GM12875 (cell line): ENCODE measurements around the gene GRIK2.

Source experiments
- H3K4me3 ChIP-seq: one replicate; pipeline ENCODE4 v1.5.1; 2011; ENCODE audit warnings: low read depth, low read length, control low read depth
- TF ChIP-seq, protein P1 (sequence below): IDR thresholded peaks from 2 replicates; pipeline ENCODE4 v1.5.1; 2011; ENCODE audit warnings: low read depth, mild to moderate bottlenecking, control low read depth, inconsistent platforms, low read length, moderate library complexity, borderline replicate concordance; ENCODE audit not compliant: insufficient read depth

Gene GRIK2

DNA sequence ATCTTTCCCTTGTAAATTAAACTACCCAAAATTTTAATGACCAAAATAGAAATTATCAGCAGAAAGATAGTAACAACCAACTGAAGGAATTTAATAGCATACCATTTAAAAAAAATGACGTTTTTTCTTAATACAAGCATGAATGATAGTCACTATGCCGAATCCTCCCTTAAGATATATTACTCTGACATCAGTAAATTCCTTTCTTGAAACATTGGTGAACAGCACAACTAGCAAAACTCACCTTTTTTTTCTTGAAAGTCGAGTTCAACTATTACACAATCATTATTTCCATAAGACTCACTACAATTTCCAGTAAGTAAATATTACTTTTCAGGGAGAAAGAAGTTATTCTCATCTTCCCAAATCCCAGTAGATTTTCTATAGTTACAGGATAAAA lies 433.2 kb downstream of the GRIK2 start:
- no peak overlapping the region for H3K4me3 ChIP-seq
- TF ChIP-seq, protein P1, sequence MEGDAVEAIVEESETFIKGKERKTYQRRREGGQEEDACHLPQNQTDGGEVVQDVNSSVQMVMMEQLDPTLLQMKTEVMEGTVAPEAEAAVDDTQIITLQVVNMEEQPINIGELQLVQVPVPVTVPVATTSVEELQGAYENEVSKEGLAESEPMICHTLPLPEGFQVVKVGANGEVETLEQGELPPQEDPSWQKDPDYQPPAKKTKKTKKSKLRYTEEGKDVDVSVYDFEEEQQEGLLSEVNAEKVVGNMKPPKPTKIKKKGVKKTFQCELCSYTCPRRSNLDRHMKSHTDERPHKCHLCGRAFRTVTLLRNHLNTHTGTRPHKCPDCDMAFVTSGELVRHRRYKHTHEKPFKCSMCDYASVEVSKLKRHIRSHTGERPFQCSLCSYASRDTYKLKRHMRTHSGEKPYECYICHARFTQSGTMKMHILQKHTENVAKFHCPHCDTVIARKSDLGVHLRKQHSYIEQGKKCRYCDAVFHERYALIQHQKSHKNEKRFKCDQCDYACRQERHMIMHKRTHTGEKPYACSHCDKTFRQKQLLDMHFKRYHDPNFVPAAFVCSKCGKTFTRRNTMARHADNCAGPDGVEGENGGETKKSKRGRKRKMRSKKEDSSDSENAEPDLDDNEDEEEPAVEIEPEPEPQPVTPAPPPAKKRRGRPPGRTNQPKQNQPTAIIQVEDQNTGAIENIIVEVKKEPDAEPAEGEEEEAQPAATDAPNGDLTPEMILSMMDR = no peak

DNA sequence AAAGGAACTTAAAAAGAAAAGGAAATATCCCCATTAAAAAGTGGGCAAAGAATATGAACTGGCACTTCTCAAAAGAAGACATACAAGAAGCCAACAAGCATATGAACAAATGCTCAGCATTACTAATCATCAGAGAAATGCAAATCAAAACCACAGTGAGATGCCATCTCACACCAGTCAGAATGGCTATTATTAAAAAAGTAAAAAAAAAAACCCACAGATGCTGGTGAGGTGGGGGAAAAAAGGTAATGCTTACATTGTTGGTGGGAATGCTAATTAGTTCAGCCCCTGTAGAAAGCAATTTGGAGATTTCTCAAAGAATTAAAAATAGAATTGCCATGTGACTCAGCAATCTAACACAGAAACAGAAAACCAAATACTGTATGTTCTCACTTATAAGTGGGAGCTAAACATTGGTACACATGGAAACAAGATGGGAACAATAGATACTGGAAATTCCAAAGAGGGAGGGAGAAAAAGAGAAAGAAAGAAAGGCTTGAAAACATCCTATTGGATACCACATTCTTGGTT lies 437.1 kb downstream of the GRIK2 start:
- TF ChIP-seq, protein P1 = no peak
- no peak overlapping the region for H3K4me3 ChIP-seq

- H3K4me3 ChIP-seq = no peak overlapping the region
- TF ChIP-seq, protein P1 = no peak
These were observed 438.9 kb downstream of the GRIK2 start for GRCh38 chr6:101832371-101832770.

DNA sequence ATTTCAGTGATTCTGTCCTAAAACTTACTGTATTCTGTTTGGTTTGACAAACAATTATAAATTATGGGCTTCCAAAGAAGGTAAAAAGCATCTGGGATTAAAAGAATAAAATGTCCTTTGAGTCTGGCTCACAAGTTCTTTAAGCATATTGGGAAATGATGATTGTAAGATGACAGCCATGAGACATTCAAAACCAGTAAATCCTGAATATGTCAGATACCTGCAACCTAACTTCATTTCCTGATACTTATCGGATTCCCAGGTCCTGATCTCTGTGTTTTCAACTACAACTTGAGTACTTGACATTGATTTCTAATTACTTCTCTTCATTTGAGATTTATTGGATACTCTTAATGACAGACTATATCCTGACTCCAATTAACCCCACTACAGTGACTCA lies 446.6 kb downstream of the GRIK2 start:
- TF ChIP-seq, protein P1 = no peak
- no peak overlapping the region for H3K4me3 ChIP-seq

DNA sequence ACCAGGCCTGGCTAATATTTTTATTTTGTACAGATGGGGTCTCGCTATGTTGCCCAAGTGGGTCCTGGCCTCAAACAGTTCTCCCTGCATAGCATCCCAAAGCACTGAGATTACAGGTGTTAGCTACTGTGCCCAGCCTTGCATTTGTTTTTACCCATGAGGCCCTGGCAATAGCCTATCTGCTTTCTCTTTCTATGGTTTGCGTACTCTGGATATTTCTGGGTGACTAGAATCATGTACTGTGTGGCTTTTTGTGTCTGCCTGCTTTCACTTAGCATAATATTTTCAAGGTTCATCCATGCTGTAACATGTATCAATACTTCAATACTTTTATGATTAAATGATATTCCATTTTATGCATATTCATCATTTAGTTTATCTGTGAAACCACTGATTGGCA lies 451.7 kb downstream of the GRIK2 start:
- TF ChIP-seq, protein P1 = no peak
- H3K4me3 ChIP-seq = no peak overlapping the region

- TF ChIP-seq, protein P1 = no peak
These were observed 452.1 kb downstream of the GRIK2 start for GRCh38 chr6:101845621-101846020.

GRCh38 chr6:101847690-101848089 lies 454.2 kb downstream of the GRIK2 start:
- no peak overlapping the region for H3K4me3 ChIP-seq
- TF ChIP-seq, protein P1 = no peak

More at GRCh38 chr6:101845621-101846020, 452.1 kb downstream of the GRIK2 start:
- no peak overlapping the region for H3K4me3 ChIP-seq
